Ishikawa (cell line): Measurements from ENCODE around the gene SH3BP4.

ENCODE experiments used
- CEBPB ChIP-seq: IDR thresholded peaks from 2 replicates; pipeline ENCODE4 v1.6.1; 2012
- CREB1 ChIP-seq: IDR thresholded peaks from 2 replicates; pipeline ENCODE4 v1.6.1; 2012; ENCODE audit warnings: low read depth
- EGR1 ChIP-seq: IDR thresholded peaks from 2 replicates; pipeline ENCODE4 v1.6.1; 2012
- EP300 ChIP-seq: IDR thresholded peaks from 2 replicates; pipeline ENCODE4 v1.6.1; 2012; ENCODE audit warnings: borderline replicate concordance
- MAX ChIP-seq: IDR thresholded peaks from 2 replicates; pipeline ENCODE4 v1.6.1; 2012
- RAD21 ChIP-seq: IDR thresholded peaks from 2 replicates; pipeline ENCODE4 v1.6.1; 2012; ENCODE audit warnings: low read depth
- TAF1 ChIP-seq: IDR thresholded peaks from 2 replicates; pipeline ENCODE4 v1.6.1; 2012; ENCODE audit warnings: low read depth, mild to moderate bottlenecking
- YY1 ChIP-seq: IDR thresholded peaks from 2 replicates; pipeline ENCODE4 v1.6.1; 2012; ENCODE audit warnings: low read depth
- TF ChIP-seq, protein P1 (sequence below): IDR thresholded peaks from 2 replicates; pipeline ENCODE4 v1.6.1; 2012; ENCODE audit warnings: low read depth, mild to moderate bottlenecking

GRCh38 chr2:235004329-235004903, 52.6 kb downstream of the SH3BP4 start:
- TF ChIP-seq MAX: no peak
- TF ChIP-seq, protein P1, sequence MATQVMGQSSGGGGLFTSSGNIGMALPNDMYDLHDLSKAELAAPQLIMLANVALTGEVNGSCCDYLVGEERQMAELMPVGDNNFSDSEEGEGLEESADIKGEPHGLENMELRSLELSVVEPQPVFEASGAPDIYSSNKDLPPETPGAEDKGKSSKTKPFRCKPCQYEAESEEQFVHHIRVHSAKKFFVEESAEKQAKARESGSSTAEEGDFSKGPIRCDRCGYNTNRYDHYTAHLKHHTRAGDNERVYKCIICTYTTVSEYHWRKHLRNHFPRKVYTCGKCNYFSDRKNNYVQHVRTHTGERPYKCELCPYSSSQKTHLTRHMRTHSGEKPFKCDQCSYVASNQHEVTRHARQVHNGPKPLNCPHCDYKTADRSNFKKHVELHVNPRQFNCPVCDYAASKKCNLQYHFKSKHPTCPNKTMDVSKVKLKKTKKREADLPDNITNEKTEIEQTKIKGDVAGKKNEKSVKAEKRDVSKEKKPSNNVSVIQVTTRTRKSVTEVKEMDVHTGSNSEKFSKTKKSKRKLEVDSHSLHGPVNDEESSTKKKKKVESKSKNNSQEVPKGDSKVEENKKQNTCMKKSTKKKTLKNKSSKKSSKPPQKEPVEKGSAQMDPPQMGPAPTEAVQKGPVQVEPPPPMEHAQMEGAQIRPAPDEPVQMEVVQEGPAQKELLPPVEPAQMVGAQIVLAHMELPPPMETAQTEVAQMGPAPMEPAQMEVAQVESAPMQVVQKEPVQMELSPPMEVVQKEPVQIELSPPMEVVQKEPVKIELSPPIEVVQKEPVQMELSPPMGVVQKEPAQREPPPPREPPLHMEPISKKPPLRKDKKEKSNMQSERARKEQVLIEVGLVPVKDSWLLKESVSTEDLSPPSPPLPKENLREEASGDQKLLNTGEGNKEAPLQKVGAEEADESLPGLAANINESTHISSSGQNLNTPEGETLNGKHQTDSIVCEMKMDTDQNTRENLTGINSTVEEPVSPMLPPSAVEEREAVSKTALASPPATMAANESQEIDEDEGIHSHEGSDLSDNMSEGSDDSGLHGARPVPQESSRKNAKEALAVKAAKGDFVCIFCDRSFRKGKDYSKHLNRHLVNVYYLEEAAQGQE: no peak
- no peak for TF ChIP-seq EP300
- TF ChIP-seq RAD21: no peak
- TF ChIP-seq YY1: no peak
- TF ChIP-seq CEBPB: no peak
- no peak for TF ChIP-seq EGR1
- no peak for TF ChIP-seq CREB1
- no peak for TF ChIP-seq TAF1
